GM12878 (cell line): ENCODE results near the gene UTP25. TPM values are rescaled to one million over a fixed set of nuclear protein-coding genes. Genes with fewer than 3 reads are reported as not detected.

ENCODE experiments used
- ATAC-seq: fragments of 200-7000 bp; cut with Tn5 transposase; 3 replicates; pipeline ENCODE4 v1.9.1; 2020; ENCODE audit warnings: mild to moderate bottlenecking, moderate library complexity
- BruUV-seq: library from RNA; stranded (reverse); fragments of 400-500 nt; replicated peaks from 2 replicates; lab custom pipeline; 2021; lab: Mats Ljungman, UMichigan
- CTCF ChIA-PET: fragments of 300-600 bp; sonication (Branson Sonifier 250); formaldehyde crosslinking; extraction: SDS; loops from one replicate; lab custom pipeline; 2021; ENCODE audit warnings: inconsistent platforms; lab: Yijun Ruan, JAX
- POLR2A ChIA-PET: fragments of 350-600 bp; formaldehyde crosslinking; extraction: SDS; loops from one replicate; lab custom pipeline; 2021; ENCODE audit warnings: inconsistent platforms; lab: Charles Lee
- RAD21 ChIA-PET: fragments of 300-600 bp; sonication (Branson Sonifier 250); formaldehyde crosslinking; loops from one replicate; lab custom pipeline; 2023; ENCODE audit warnings: antibody characterized with exemption; ENCODE audit not compliant: unreplicated experiment; lab: Charles Lee
- SMC1A ChIA-PET: fragments of 300-600 bp; sonication (Branson Sonifier 250); formaldehyde crosslinking; loops from one replicate; lab custom pipeline; 2023; ENCODE audit not compliant: unreplicated experiment, uncharacterized antibody; lab: Charles Lee
- DNase-seq: peaks from one replicate; pipeline ENCODE4 v3.0.0-alpha.2; 2011; ENCODE audit warnings: low read depth, low spot score
- FAIRE-seq: peaks from 3 replicates; lab custom pipeline; 2011; peaks lifted over from hg19 to GRCh38; lab: Jason Lieb, UNC
- H2AFZ ChIP-seq: 2 replicates; pipeline ENCODE4 v1.6.0; 2011; ENCODE audit warnings: low read depth, low read length, control low read depth; ENCODE audit not compliant: control insufficient read depth
- H3K27ac ChIP-seq: 2 replicates; pipeline ENCODE4 v1.5.1; 2011; ENCODE audit warnings: control low read depth; ENCODE audit not compliant: control insufficient read depth, insufficient read depth
- H3K27me3 ChIP-seq, 2 experiments: replicated peaks in 1 of 2; 2 replicates each; pipeline versions ENCODE4 v1.6.0 to v1.6.1; 2011; ENCODE audit warnings: low read length in 1 of 2; ENCODE audit not compliant: control insufficient read depth in 2 of 2, insufficient read depth in 2 of 2
- H3K36me3 ChIP-seq, 2 experiments: 2 replicates each; pipeline ENCODE4 v1.5.1; 2011; ENCODE audit warnings: low read length in 1 of 2; ENCODE audit not compliant: control insufficient read depth in 2 of 2, insufficient read depth in 2 of 2
- H3K4me1 ChIP-seq: 2 replicates; pipeline ENCODE4 v1.6.1; 2011; ENCODE audit warnings: mild to moderate bottlenecking, low read length, moderate library complexity, mixed read lengths; ENCODE audit not compliant: control insufficient read depth, insufficient read depth
- H3K4me2 ChIP-seq: 2 replicates; pipeline ENCODE4 v1.6.0; 2011; ENCODE audit warnings: control low read depth; ENCODE audit not compliant: control insufficient read depth, insufficient read depth
- H3K4me3 ChIP-seq: fragments of 200-600 bp; sonication (generic); 2 replicates; pipeline ENCODE4 v1.5.1; 2016
- H3K79me2 ChIP-seq: 2 replicates; pipeline ENCODE4 v1.6.0; 2011; ENCODE audit warnings: low read length; ENCODE audit not compliant: control insufficient read depth, insufficient read depth
- H3K9ac ChIP-seq: 2 replicates; pipeline ENCODE4 v1.8.0; 2011; ENCODE audit warnings: low read length, control low read depth, mixed read lengths; ENCODE audit not compliant: control insufficient read depth, insufficient read depth
- H3K9me3 ChIP-seq: replicated peaks from 3 replicates; pipeline ENCODE4 v1.5.1; 2011; ENCODE audit warnings: mild to moderate bottlenecking, low read length; ENCODE audit not compliant: control insufficient read depth, insufficient read depth
- H4K20me1 ChIP-seq: 2 replicates; pipeline ENCODE4 v1.6.0; 2011; ENCODE audit not compliant: control insufficient read depth, insufficient read depth
- HDAC6 ChIP-seq: fragments of 200-600 bp; sonication (generic); IDR thresholded peaks from one replicate; pipeline ENCODE4 v1.8.0; 2017; ENCODE audit warnings: antibody characterized with exemption; ENCODE audit not compliant: unreplicated experiment
- IRF4 ChIP-seq: IDR thresholded peaks from 2 replicates; pipeline ENCODE4 v1.6.1; 2011; ENCODE audit warnings: low read depth, low read length
- NR2C2 ChIP-seq: IDR thresholded peaks from 2 replicates; pipeline ENCODE4 v1.6.1; 2011; ENCODE audit warnings: borderline replicate concordance, low read depth; ENCODE audit not compliant: control insufficient read depth, insufficient read length
- PAX5 ChIP-seq: IDR thresholded peaks from 2 replicates; pipeline ENCODE4 v1.6.1; 2011; ENCODE audit warnings: low read depth, low read length, borderline replicate concordance
- RUNX3 ChIP-seq: IDR thresholded peaks from 2 replicates; pipeline ENCODE4 v1.6.1; 2012; ENCODE audit warnings: low read length, inconsistent platforms
- SIN3A ChIP-seq: IDR thresholded peaks from 2 replicates; pipeline ENCODE4 v1.6.1; 2012; ENCODE audit warnings: low read depth, low read length, improper control_type of control experiment
- SMAD1 ChIP-seq: fragments of 450-650 bp; IDR thresholded peaks from 2 replicates; pipeline ENCODE4 v1.6.1; 2018; ENCODE audit warnings: mild to moderate bottlenecking, low read depth; ENCODE audit not compliant: partially characterized antibody
- TCF7 ChIP-seq: IDR thresholded peaks from 2 replicates; pipeline ENCODE4 v1.6.1; 2014; ENCODE audit warnings: antibody characterized with exemption, borderline replicate concordance
- WGBS: methylation state at CpG from one replicate; pipeline ENCODE4 v1.1.6; 2016; ENCODE audit warnings: low lambda C conversion rate; ENCODE audit not compliant: insufficient replicate concordance, insufficient coverage; ENCODE audit errors: missing lambda C conversion rate; 5-methylcytosine and 5-hydroxymethylcytosine counted together
- in situ Hi-C: fragments of 300-500 bp; cut with MboI; formaldehyde crosslinking; loops from 9 replicates; pipeline ENCODE4 v1.14.3; 2018; ENCODE audit warnings: mixed read lengths
- intact Hi-C: fragments of 100-400 bp; cut with micrococcal nuclease; formaldehyde crosslinking; loops from one replicate; pipeline ENCODE4 v1.14.2; 2022; ENCODE audit not compliant: unreplicated experiment
- polyA plus RNA-seq, 11 experiments: library from polyadenylated mRNA; depleted of rRNA in 4 of 11; unstranded in 6 of 11; stranded (reverse) in 5 of 11; fragments of >200 nt; fragmentation: Nextera tagmentation in 4 of 11; fragmentation: Illumina TruSeq in 1 of 11; extraction: Ambion mirVana in 4 of 11; extraction: Trizol in 1 of 11; gene quantifications; 1 replicate in 1 of 11; 2 replicates in 10 of 11; pipeline versions ENCODE4 v1.2.1 to v1.2.3, GENCODE V29; 2011 to 2016; ENCODE audit warnings: inconsistent platforms in 2 of 11, missing spikeins in 2 of 11, low read depth in 1 of 11
- total RNA-seq, 4 experiments: library from RNA; depleted of rRNA in 3 of 4; stranded (reverse); fragments of >200 nt in 3 of 4; fragmentation: Illumina TruSeq in 1 of 4; extraction: Trizol in 1 of 4; gene quantifications; 2 replicates each; pipeline versions ENCODE4 v1.2.1 to v1.2.3, GENCODE V29; 2013 to 2021
- TF ChIP-seq, protein P1 (sequence below): fragments of 450-650 bp; IDR thresholded peaks from 2 replicates; pipeline ENCODE4 v1.6.1; 2014; ENCODE audit warnings: mild to moderate bottlenecking

The UTP25 gene
- total and polyA plus RNA-seq, 10 of the 15 experiments (the other 5 are each of a cell fraction or from before 2014, with no cell fraction given): 3.0 to 13.3 (median 8.5) TPM

DNA sequence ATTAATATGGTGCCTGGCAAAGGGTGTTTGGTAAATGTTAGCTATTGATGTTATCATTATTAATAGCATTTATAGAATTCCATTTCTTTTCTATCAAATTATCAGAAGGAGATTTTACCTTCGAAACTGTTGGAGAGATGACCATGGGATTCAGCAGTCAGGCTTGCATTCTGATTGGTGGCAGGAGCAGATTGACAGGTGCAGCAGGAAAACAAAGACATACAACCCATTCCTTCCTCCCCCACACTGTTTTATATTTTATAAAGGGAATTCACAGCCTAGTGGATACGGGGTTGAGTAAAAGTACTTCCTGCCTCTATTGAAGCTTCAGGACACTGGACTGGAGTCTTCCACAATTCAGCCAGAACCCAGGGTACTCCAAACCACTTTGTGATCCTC lies 55.2 kb downstream of the UTP25 start (continued):
- TF ChIP-seq HDAC6: no peak
- no peak for TF ChIP-seq TCF7
- TF ChIP-seq IRF4: no peak

DNA sequence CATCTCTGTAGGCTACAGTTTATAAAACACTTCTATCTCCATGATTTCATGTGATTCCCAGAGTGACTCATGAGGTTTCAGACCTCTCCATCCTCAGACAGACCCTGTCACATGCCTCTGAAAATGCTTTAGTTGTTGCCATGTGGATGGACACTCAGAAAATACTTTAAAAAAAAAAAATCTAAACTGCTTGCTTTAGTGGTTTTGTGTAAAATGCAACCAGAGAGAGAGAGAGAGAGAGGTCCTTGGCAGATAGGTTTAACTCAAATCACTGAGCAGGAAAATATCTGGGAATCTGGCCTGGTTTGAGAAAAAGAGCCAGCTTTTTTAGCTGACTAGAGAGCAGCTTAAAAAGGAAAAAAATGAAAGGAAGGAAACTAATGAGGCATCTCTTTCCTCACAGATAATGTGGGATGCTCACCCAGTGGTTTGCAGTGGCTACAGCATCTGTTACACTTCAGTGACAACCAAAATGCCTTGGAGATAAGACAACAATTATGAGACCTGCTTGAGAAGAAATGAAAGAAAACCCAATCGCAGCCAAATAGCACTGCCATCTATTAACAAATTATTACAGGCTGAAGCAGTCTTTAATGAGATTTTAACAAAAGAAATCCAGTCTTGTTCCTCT lies 55.7 kb downstream of the UTP25 start:
- H3K4me2 ChIP-seq: no peak overlapping the region
- FAIRE-seq: no peak

More for the DNA sequence above, 55.7 kb downstream of the UTP25 start:
- CTCF ChIA-PET: interaction anchor here (2.1 kb wide), 1 partner anchor 17 kb away, joined by 7 read pairs; no protein-coding TSS in a partner anchor
- Histone ChIP-seq H3K9me3 (no peaks in the 10 kb centered on the region), H3K27ac (no peak overlapping the region), H2AFZ (no peak overlapping the region), H3K79me2 (no peaks in the 10 kb centered on the region), H4K20me1 (no peaks in the 10 kb centered on the region), H3K9ac (no peak overlapping the region), H3K4me1 (no peaks in the 10 kb centered on the region), H3K27me3 (no peaks in the 10 kb centered on the region; a peak in 1 of 4 replicates), H3K36me3 (no peaks in the 10 kb centered on the region), H3K4me3 (no peak overlapping the region)
- TF ChIP-seq SIN3A: no peak
- TF ChIP-seq RUNX3: no peak
- no peak for TF ChIP-seq PAX5
- TF ChIP-seq SMAD1: no peak
- TF ChIP-seq NR2C2: no peak
- TF ChIP-seq, protein P1, sequence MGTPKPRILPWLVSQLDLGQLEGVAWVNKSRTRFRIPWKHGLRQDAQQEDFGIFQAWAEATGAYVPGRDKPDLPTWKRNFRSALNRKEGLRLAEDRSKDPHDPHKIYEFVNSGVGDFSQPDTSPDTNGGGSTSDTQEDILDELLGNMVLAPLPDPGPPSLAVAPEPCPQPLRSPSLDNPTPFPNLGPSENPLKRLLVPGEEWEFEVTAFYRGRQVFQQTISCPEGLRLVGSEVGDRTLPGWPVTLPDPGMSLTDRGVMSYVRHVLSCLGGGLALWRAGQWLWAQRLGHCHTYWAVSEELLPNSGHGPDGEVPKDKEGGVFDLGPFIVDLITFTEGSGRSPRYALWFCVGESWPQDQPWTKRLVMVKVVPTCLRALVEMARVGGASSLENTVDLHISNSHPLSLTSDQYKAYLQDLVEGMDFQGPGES: no peak
- no peak for ATAC-seq
- POLR2A ChIA-PET: no interaction called here
- BruUV-seq: no TSS peak
- no peak for DNase-seq
- 46% methylated on average over 1 of the region's 1 CpG for WGBS
- in situ Hi-C loops: no loop called here
- intact Hi-C loops: no loop called here
- SMC1A ChIA-PET: no interaction called here
- RAD21 ChIA-PET: no interaction called here
